Lower leg skin (tissue), 4 donors: Measurements from ENCODE around the gene CAT. TPM values are rescaled to one million over a fixed set of nuclear protein-coding genes. Genes with fewer than 3 reads are reported as not detected.

Experiments used
- DNase-seq, 2 donors: peaks; one replicate each; pipeline ENCODE4 v3.0.0-alpha.2; 2019; ENCODE audit warnings: low spot score in 2 of 2
- H3K4me3 ChIP-seq: fragments of 200-600 bp; sonication (generic); 2 replicates; pipeline ENCODE4 v1.5.1; 2017; ENCODE audit warnings: mild to moderate bottlenecking, low read depth; ENCODE audit not compliant: poor library complexity, severe bottlenecking
- CTCF ChIP-seq, 3 donors: fragments of 450-650 bp; IDR thresholded peaks; one replicate each; pipeline ENCODE4 v1.5.1; 2016; ENCODE audit warnings: antibody characterized with exemption in 3 of 3, mild to moderate bottlenecking in 3 of 3, moderate library complexity in 2 of 3
- POLR2A ChIP-seq, 2 donors: fragments of 450-650 bp; IDR thresholded peaks; one replicate each; pipeline ENCODE4 v1.6.1; 2016 to 2017; ENCODE audit warnings: antibody characterized with exemption in 2 of 2, mild to moderate bottlenecking in 1 of 2, moderate library complexity in 1 of 2
- WGBS, 2 donors: methylation state at CpG; one replicate each; pipeline ENCODE4 v1.1.5; 2018; 5-methylcytosine and 5-hydroxymethylcytosine counted together
- intact Hi-C: fragments of 100-400 bp; cut with DNase I; formaldehyde crosslinking; loops from one replicate; pipeline ENCODE4 v1.15.0; 2023; ENCODE audit warnings: low total_unique reads
- total RNA-seq, 4 donors: library from RNA; depleted of rRNA; stranded (reverse); fragments of >200 nt; gene quantifications; one replicate each; pipeline ENCODE4 v1.1.0, GENCODE V29; 2016

CAT gene
- total RNA-seq, 4 donors from 2014 or later, result 152 to 260 (median 186) TPM

GRCh38 chr11:34473603-34474169 is 35.0 kb downstream of the CAT start:
- WGBS, 2 donors, result 91 to 96% methylated on average over 4 of the region's 4 CpGs
- no peak for TF ChIP-seq CTCF (IDR thresholded peaks at IDR 0.05)
- no peak for TF ChIP-seq POLR2A (IDR thresholded peaks at IDR 0.05)
- DNase-seq, result no peak
- no peak overlapping the region for H3K4me3 ChIP-seq
- intact Hi-C loops, result no loop called here

- WGBS, 2 donors, result 41% methylated on average over 3 of the region's 3 CpGs
- intact Hi-C loops, result no loop called here
- DNase-seq, result no peak
- TF ChIP-seq POLR2A (IDR thresholded peaks at IDR 0.05), result no peak
- TF ChIP-seq CTCF (IDR thresholded peaks at IDR 0.05), result no peak
- no peak overlapping the region for H3K4me3 ChIP-seq
These were observed 36.9 kb downstream of the CAT start for GRCh38 chr11:34475656-34476055.

GRCh38 chr11:34476849-34477248 is 38.1 kb downstream of the CAT start:
- TF ChIP-seq POLR2A (IDR thresholded peaks at IDR 0.05) (no peak), CTCF (IDR thresholded peaks at IDR 0.05) (no peak)
- no peak for DNase-seq
- intact Hi-C loops, result no loop called here
- H3K4me3 ChIP-seq, result no peak overlapping the region
- WGBS, 2 donors, result 81 to 88% methylated on average over 4 of the region's 4 CpGs

GRCh38 chr11:34478845-34479663 is 40.3 kb downstream of the CAT start:
- TF ChIP-seq CTCF (IDR thresholded peaks at IDR 0.05) (no peak), POLR2A (IDR thresholded peaks at IDR 0.05) (no peak)
- intact Hi-C loops, result no loop called here
- no peak for DNase-seq
- no peak overlapping the region for H3K4me3 ChIP-seq
- WGBS, 2 donors, result 62 to 69% methylated on average over 8 of the region's 8 CpGs

GRCh38 chr11:34480314-34480713 is 41.6 kb downstream of the CAT start:
- 23 to 28% methylated on average over 3 of the region's 3 CpGs for WGBS, 2 donors
- no peak for DNase-seq
- TF ChIP-seq POLR2A (IDR thresholded peaks at IDR 0.05) (no peak), CTCF (IDR thresholded peaks at IDR 0.05) (no peak)
- intact Hi-C loops, result no loop called here
- no peak overlapping the region for H3K4me3 ChIP-seq
